Activated CD4-positive, alpha-beta T cell treated with anti-CD3 and anti-CD28 coated beads, Interleukin-2, amount 10 ng/mL, durations not matched to agents 7 days and 5 days (primary cell): Measurements from ENCODE around the gene ARSI. TPM values are rescaled to one million over a fixed set of nuclear protein-coding genes. Genes with fewer than 3 reads are reported as not detected.

Experiments
- CTCF ChIA-PET: fragments of 350-600 bp; sonication (Branson Sonifier 250); formaldehyde crosslinking; loops from one replicate; lab custom pipeline; 2021; ENCODE audit warnings: antibody characterized with exemption; lab: Charles Lee
- POLR2A ChIA-PET: fragments of 350-600 bp; sonication (Branson Sonifier 250); formaldehyde crosslinking; loops from one replicate; lab custom pipeline; 2021; ENCODE audit warnings: antibody characterized with exemption; lab: Charles Lee
- DNase-seq: peaks from one replicate; pipeline ENCODE4 v3.0.0-alpha.2; 2020
- H3K27ac Mint-ChIP-seq: one replicate; pipeline ENCODE4 v1.8.0; 2021; ENCODE audit warnings: mild to moderate bottlenecking, moderate library complexity, mixed read lengths
- H3K27me3 Mint-ChIP-seq: one replicate; pipeline ENCODE4 v1.8.0; 2021; ENCODE audit warnings: mixed read lengths
- H3K36me3 Mint-ChIP-seq: one replicate; pipeline ENCODE4 v1.8.0; 2021; ENCODE audit warnings: low read depth, mixed read lengths
- H3K4me1 Mint-ChIP-seq: one replicate; pipeline ENCODE4 v1.8.0; 2021; ENCODE audit warnings: mixed read lengths
- H3K4me3 Mint-ChIP-seq: one replicate; pipeline ENCODE4 v1.8.0; 2021; ENCODE audit warnings: mild to moderate bottlenecking, moderate library complexity, mixed read lengths
- H3K9me3 Mint-ChIP-seq: one replicate; pipeline ENCODE4 v1.8.0; 2021; ENCODE audit warnings: mixed read lengths
- total RNA-seq, 2 experiments: library from RNA; stranded (reverse); gene quantifications; one replicate each; pipeline ENCODE4 v1.2.3, GENCODE V29; 2021

Gene ARSI
- not detected for total RNA-seq

DNA sequence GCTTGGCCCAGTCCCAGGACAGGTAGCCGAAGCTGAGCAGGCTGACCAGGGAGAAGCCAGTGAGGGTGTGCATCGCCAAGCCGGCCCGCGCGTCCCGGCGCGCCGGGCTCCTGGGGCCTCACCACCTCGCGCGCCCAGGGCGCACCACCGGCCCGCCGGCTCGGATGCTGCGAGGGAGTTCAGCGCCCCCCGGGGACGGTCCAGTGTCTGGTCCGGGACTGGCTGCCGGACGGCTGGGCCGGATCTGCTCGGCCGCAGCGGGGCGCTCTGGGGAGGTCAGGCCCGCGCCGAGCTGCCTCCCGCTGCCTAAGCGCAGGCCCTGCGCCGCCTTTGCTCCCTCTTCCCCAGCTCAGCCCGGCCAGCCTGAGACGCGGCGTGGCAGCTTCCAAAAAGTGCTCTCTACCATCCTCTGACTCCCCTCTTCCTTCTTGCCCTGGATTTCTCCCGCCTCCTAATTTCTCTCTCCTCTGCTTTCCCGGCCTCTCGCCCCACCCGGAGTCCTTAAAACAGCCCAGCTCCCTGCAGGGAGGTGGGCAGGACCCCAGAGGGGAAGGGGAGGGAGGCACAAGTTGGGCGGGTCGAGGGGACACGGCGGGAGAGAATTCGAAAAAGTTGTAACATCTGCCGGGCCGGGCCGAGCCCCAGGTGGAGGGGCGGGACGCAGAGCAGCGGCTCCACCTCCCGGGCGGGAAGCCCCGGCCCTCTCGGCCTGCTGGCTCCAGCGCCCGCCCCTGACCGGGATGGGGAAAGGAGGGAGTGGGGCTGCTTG, at the start of gene ARSI:
Gene ARSI (minus strand): TSS at position 605 of the 769 bp plus-strand sequence. CDS start 532 bp downstream, at position 73.
- no peak for DNase-seq
- POLR2A ChIA-PET = no interaction called here
- peaks cover 2% of the 10 kb centered on the region for H3K4me1 Mint-ChIP-seq
- peaks cover 40% of the 10 kb centered on the region for H3K27me3 Mint-ChIP-seq
- no peaks in the 10 kb centered on the region for H3K9me3 Mint-ChIP-seq
- CTCF ChIA-PET = interaction anchor here (1.2 kb wide), 1 partner anchor 16 kb away, joined by 3 read pairs; no protein-coding TSS in a partner anchor
- H3K27ac Mint-ChIP-seq = no peak within 1 kb of the TSS
- H3K36me3 Mint-ChIP-seq = no peaks in the 10 kb centered on the region
- H3K4me3 Mint-ChIP-seq = no peak within 1 kb of the TSS

GRCh38 chr5:150350524-150351344, 48.0 kb upstream of the ARSI start:
- H3K27ac Mint-ChIP-seq = peak overlapping the region; percentile 22
- POLR2A ChIA-PET = no interaction called here
- H3K27me3 Mint-ChIP-seq = peaks cover 5% of the 10 kb centered on the region
- H3K4me1 Mint-ChIP-seq = peaks cover 21% of the 10 kb centered on the region
- H3K36me3 Mint-ChIP-seq = no peaks in the 10 kb centered on the region
- no peaks in the 10 kb centered on the region for H3K9me3 Mint-ChIP-seq
- CTCF ChIA-PET = interaction anchor here (0.6 to 2.7 kb wide), 11 partner anchors 11 to 745 kb away, joined by 3 to 7 read pairs (median 3); partner anchors contain the start of genes CD74 and RPS14
- no peak overlapping the region for H3K4me3 Mint-ChIP-seq
- DNase-seq = peak; percentile 63

GRCh38 chr5:150349681-150350275, 47.1 kb upstream of the ARSI start:
- no peaks in the 10 kb centered on the region for H3K36me3 Mint-ChIP-seq
- POLR2A ChIA-PET = interaction anchor here (0.6 kb wide), 1 partner anchor 208 kb away, joined by 4 read pairs; no protein-coding TSS in a partner anchor
- no peak for DNase-seq
- CTCF ChIA-PET = interaction anchor here (0.8 to 2.7 kb wide), 4 partner anchors 10 to 14 kb away, joined by 3 to 7 read pairs (median 6); no protein-coding TSS in a partner anchor
- no peaks in the 10 kb centered on the region for H3K9me3 Mint-ChIP-seq
- no peak overlapping the region for H3K27ac Mint-ChIP-seq
- H3K4me3 Mint-ChIP-seq = no peak overlapping the region
- H3K27me3 Mint-ChIP-seq = peaks cover 4% of the 10 kb centered on the region
- H3K4me1 Mint-ChIP-seq = peaks cover 21% of the 10 kb centered on the region

GRCh38 chr5:150347451-150347850, 44.7 kb upstream of the ARSI start:
- Mint-ChIP-seq H3K4me3 (no peak overlapping the region), H3K36me3 (no peaks in the 10 kb centered on the region), H3K4me1 (peaks cover 30% of the 10 kb centered on the region), H3K9me3 (no peaks in the 10 kb centered on the region), H3K27ac (no peak overlapping the region), H3K27me3 (peaks cover 4% of the 10 kb centered on the region)
- DNase-seq = no peak
- POLR2A ChIA-PET = no interaction called here
- CTCF ChIA-PET = interaction anchor here (1.3 kb wide), 1 partner anchor 10 kb away, joined by 4 read pairs; no protein-coding TSS in a partner anchor

GRCh38 chr5:150347003-150347402, 44.3 kb upstream of the ARSI start:
- no peaks in the 10 kb centered on the region for H3K9me3 Mint-ChIP-seq
- no peaks in the 10 kb centered on the region for H3K36me3 Mint-ChIP-seq
- H3K27me3 Mint-ChIP-seq = peaks cover 4% of the 10 kb centered on the region
- ChIA-PET POLR2A (no interaction called here), CTCF (interaction anchor here (1.3 kb wide), 1 partner anchor 10 kb away, joined by 4 read pairs; no protein-coding TSS in a partner anchor)
- H3K4me1 Mint-ChIP-seq = peaks cover 33% of the 10 kb centered on the region
- DNase-seq = no peak
- H3K4me3 Mint-ChIP-seq = no peak overlapping the region
- no peak overlapping the region for H3K27ac Mint-ChIP-seq

GRCh38 chr5:150346592-150346991, 43.9 kb upstream of the ARSI start:
- Mint-ChIP-seq H3K36me3 (no peaks in the 10 kb centered on the region), H3K4me3 (no peak overlapping the region), H3K9me3 (no peaks in the 10 kb centered on the region), H3K4me1 (peaks cover 32% of the 10 kb centered on the region), H3K27ac (no peak overlapping the region), H3K27me3 (peaks cover 4% of the 10 kb centered on the region)
- POLR2A ChIA-PET = no interaction called here
- CTCF ChIA-PET = no interaction called here
- DNase-seq = no peak

DNA sequence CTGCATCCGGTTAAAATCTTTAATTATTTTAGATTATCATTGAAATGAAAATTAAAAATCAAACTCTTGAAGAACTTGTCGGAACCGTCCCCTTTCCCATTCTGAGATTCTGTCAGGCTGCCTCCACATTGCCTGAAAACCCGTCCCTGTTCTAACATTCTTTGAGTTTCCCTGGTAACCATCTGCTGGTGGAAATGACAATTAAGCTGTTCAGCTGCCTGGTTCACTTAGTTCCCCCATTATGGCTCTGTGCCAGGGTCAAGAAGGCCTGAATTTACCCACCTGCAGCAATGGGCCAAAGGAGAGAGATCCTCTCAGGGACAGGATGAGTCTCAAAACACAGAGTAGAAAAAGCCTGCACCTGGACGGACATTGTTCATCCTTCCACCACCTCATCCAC, 43.0 kb upstream of the ARSI start:
- Mint-ChIP-seq H3K4me3 (no peak overlapping the region), H3K27me3 (peaks cover 4% of the 10 kb centered on the region), H3K9me3 (no peaks in the 10 kb centered on the region), H3K36me3 (no peaks in the 10 kb centered on the region), H3K4me1 (peaks cover 25% of the 10 kb centered on the region), H3K27ac (no peak overlapping the region)
- ChIA-PET CTCF (no interaction called here), POLR2A (no interaction called here)
- DNase-seq = no peak

DNA sequence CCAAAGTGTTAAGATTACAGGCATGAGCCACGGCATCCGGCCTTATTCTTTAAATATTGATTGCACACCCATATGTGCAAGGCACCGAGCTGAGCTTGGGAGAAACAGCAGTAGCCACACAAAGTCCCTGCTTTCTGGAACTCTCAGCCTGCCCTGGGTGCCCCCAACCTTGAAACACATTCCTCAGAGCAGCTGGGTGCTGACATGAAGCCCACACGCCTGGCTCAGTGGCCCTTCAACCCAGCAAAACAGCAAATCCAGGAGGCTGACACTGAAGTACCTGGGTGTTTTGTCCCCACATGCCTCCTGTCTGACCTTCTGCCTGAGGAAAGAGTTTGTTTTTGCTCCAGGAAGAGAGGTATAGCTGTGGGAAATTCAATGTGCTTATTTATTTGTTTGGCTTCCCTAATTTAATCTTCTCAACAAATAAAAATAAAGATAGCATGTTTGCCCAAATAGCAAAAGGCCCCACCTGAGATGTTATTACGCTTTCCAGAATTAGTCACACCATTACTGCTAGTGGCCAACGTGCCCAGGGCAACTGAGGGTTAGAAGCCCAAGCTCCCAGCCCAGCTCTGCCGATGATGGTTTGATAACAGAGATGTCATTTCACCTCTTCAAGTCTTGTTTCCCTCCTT, 41.4 kb upstream of the ARSI start:
- ChIA-PET CTCF (no interaction called here), POLR2A (no interaction called here)
- Mint-ChIP-seq H3K27me3 (peaks cover 4% of the 10 kb centered on the region), H3K36me3 (no peaks in the 10 kb centered on the region), H3K4me3 (no peak overlapping the region), H3K4me1 (peaks cover 19% of the 10 kb centered on the region), H3K27ac (no peak overlapping the region), H3K9me3 (no peaks in the 10 kb centered on the region)
- DNase-seq = no peak

GRCh38 chr5:150342583-150342982, 39.9 kb upstream of the ARSI start:
- Mint-ChIP-seq H3K4me1 (peaks cover 17% of the 10 kb centered on the region), H3K36me3 (no peaks in the 10 kb centered on the region), H3K27me3 (peaks cover 2% of the 10 kb centered on the region), H3K4me3 (no peak overlapping the region), H3K9me3 (no peaks in the 10 kb centered on the region), H3K27ac (no peak overlapping the region)
- ChIA-PET POLR2A (no interaction called here), CTCF (interaction anchor here (0.6 to 1.2 kb wide), 2 partner anchors 10 to 370 kb away, joined by 3 to 8 read pairs; no protein-coding TSS in a partner anchor)
- DNase-seq = no peak

GRCh38 chr5:150341989-150342388, 39.3 kb upstream of the ARSI start:
- CTCF ChIA-PET = interaction anchor here (1.2 kb wide), 1 partner anchor 10 kb away, joined by 3 read pairs; no protein-coding TSS in a partner anchor
- no peaks in the 10 kb centered on the region for H3K9me3 Mint-ChIP-seq
- no peaks in the 10 kb centered on the region for H3K36me3 Mint-ChIP-seq

DNA sequence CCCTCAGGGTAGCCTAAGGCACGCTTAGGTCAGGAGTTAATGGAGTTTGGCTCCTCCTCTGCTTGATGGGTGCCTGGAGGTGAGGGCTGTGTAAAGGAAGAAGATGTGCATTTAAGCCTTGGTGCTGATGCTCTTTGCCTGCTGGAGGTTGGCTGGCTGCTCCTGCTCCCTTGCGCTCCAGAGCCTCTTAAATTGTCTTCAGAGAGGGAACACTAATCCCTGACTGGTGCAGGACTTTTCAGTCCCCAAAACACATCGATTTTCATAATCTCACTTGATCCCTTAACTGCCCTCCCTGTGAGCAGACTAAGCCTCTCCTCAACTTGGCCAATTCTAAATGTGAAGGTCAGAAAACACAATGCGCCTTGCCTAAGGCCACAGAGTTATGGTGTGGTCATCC, 38.6 kb upstream of the ARSI start:
- no peak overlapping the region for H3K27ac Mint-ChIP-seq
- H3K4me3 Mint-ChIP-seq = no peak overlapping the region
- ChIA-PET POLR2A (no interaction called here), CTCF (interaction anchor here (2.7 kb wide), 1 partner anchor 9 kb away, joined by 7 read pairs; no protein-coding TSS in a partner anchor)
- no peaks in the 10 kb centered on the region for H3K27me3 Mint-ChIP-seq
- H3K4me1 Mint-ChIP-seq = peaks cover 15% of the 10 kb centered on the region
- no peaks in the 10 kb centered on the region for H3K9me3 Mint-ChIP-seq
- no peaks in the 10 kb centered on the region for H3K36me3 Mint-ChIP-seq
- DNase-seq = no peak

More at GRCh38 chr5:150341989-150342388, 39.3 kb upstream of the ARSI start:
- no peak overlapping the region for H3K4me3 Mint-ChIP-seq
- no peak overlapping the region for H3K27ac Mint-ChIP-seq
- no peaks in the 10 kb centered on the region for H3K27me3 Mint-ChIP-seq
- no peak for DNase-seq
- H3K4me1 Mint-ChIP-seq = peaks cover 15% of the 10 kb centered on the region
- POLR2A ChIA-PET = no interaction called here
